GM12878 (cell line): ENCODE data around the gene IGF2R. TPM values are rescaled to one million over a fixed set of nuclear protein-coding genes. Genes with fewer than 3 reads are reported as not detected.

Source experiments
- ATAC-seq: fragments of 200-7000 bp; cut with Tn5 transposase; 3 replicates; pipeline ENCODE4 v1.9.1; 2020; ENCODE audit warnings: mild to moderate bottlenecking, moderate library complexity
- BruUV-seq: library from RNA; stranded (reverse); fragments of 400-500 nt; replicated peaks from 2 replicates; lab custom pipeline; 2021; lab: Mats Ljungman, UMichigan
- CTCF ChIA-PET: fragments of 300-600 bp; sonication (Branson Sonifier 250); formaldehyde crosslinking; extraction: SDS; loops from one replicate; lab custom pipeline; 2021; ENCODE audit warnings: inconsistent platforms; lab: Yijun Ruan, JAX
- POLR2A ChIA-PET: fragments of 350-600 bp; formaldehyde crosslinking; extraction: SDS; loops from one replicate; lab custom pipeline; 2021; ENCODE audit warnings: inconsistent platforms; lab: Charles Lee
- RAD21 ChIA-PET: fragments of 300-600 bp; sonication (Branson Sonifier 250); formaldehyde crosslinking; loops from one replicate; lab custom pipeline; 2023; ENCODE audit warnings: antibody characterized with exemption; ENCODE audit not compliant: unreplicated experiment; lab: Charles Lee
- SMC1A ChIA-PET: fragments of 300-600 bp; sonication (Branson Sonifier 250); formaldehyde crosslinking; loops from one replicate; lab custom pipeline; 2023; ENCODE audit not compliant: unreplicated experiment, uncharacterized antibody; lab: Charles Lee
- DNase-seq: peaks from one replicate; pipeline ENCODE4 v3.0.0-alpha.2; 2011; ENCODE audit warnings: low read depth, low spot score
- FAIRE-seq: peaks from 3 replicates; lab custom pipeline; 2011; peaks lifted over from hg19 to GRCh38; lab: Jason Lieb, UNC
- H2AFZ ChIP-seq: 2 replicates; pipeline ENCODE4 v1.6.0; 2011; ENCODE audit warnings: low read depth, low read length, control low read depth; ENCODE audit not compliant: control insufficient read depth
- H3K27ac ChIP-seq: 2 replicates; pipeline ENCODE4 v1.5.1; 2011; ENCODE audit warnings: control low read depth; ENCODE audit not compliant: control insufficient read depth, insufficient read depth
- H3K27me3 ChIP-seq, 2 experiments: replicated peaks in 1 of 2; 2 replicates each; pipeline versions ENCODE4 v1.6.0 to v1.6.1; 2011; ENCODE audit warnings: low read length in 1 of 2; ENCODE audit not compliant: control insufficient read depth in 2 of 2, insufficient read depth in 2 of 2
- H3K36me3 ChIP-seq, 2 experiments: 2 replicates each; pipeline ENCODE4 v1.5.1; 2011; ENCODE audit warnings: low read length in 1 of 2; ENCODE audit not compliant: control insufficient read depth in 2 of 2, insufficient read depth in 2 of 2
- H3K4me1 ChIP-seq: 2 replicates; pipeline ENCODE4 v1.6.1; 2011; ENCODE audit warnings: mild to moderate bottlenecking, low read length, moderate library complexity, mixed read lengths; ENCODE audit not compliant: control insufficient read depth, insufficient read depth
- H3K4me2 ChIP-seq: 2 replicates; pipeline ENCODE4 v1.6.0; 2011; ENCODE audit warnings: control low read depth; ENCODE audit not compliant: control insufficient read depth, insufficient read depth
- H3K4me3 ChIP-seq: fragments of 200-600 bp; sonication (generic); 2 replicates; pipeline ENCODE4 v1.5.1; 2016
- H3K79me2 ChIP-seq: 2 replicates; pipeline ENCODE4 v1.6.0; 2011; ENCODE audit warnings: low read length; ENCODE audit not compliant: control insufficient read depth, insufficient read depth
- H3K9ac ChIP-seq: 2 replicates; pipeline ENCODE4 v1.8.0; 2011; ENCODE audit warnings: low read length, control low read depth, mixed read lengths; ENCODE audit not compliant: control insufficient read depth, insufficient read depth
- H3K9me3 ChIP-seq: replicated peaks from 3 replicates; pipeline ENCODE4 v1.5.1; 2011; ENCODE audit warnings: mild to moderate bottlenecking, low read length; ENCODE audit not compliant: control insufficient read depth, insufficient read depth
- H4K20me1 ChIP-seq: 2 replicates; pipeline ENCODE4 v1.6.0; 2011; ENCODE audit not compliant: control insufficient read depth, insufficient read depth
- CHD4 ChIP-seq: fragments of 200-600 bp; sonication (generic); IDR thresholded peaks from 2 replicates; pipeline ENCODE4 v1.6.1; 2016; ENCODE audit warnings: mild to moderate bottlenecking
- EP300 ChIP-seq, 2 experiments: fragments of 150-350 bp in 1 of 2; IDR thresholded peaks; 2 replicates each; pipeline ENCODE4 v1.6.1; 2011 to 2012; ENCODE audit warnings: low read depth in 2 of 2, low read length in 2 of 2, borderline replicate concordance in 1 of 2, improper control_type of control experiment in 1 of 2, inconsistent platforms in 1 of 2; ENCODE audit not compliant: control insufficient read depth in 1 of 2
- FOS ChIP-seq: IDR thresholded peaks from 3 replicates; pipeline ENCODE4 v1.6.1; 2011; ENCODE audit warnings: borderline replicate concordance; ENCODE audit not compliant: insufficient read length; ENCODE audit errors: extremely low read depth
- FOXK2 ChIP-seq: fragments of 450-650 bp; IDR thresholded peaks from 2 replicates; pipeline ENCODE4 v1.6.1; 2017; ENCODE audit warnings: mild to moderate bottlenecking, moderate library complexity
- GABPA ChIP-seq: IDR thresholded peaks from 2 replicates; pipeline ENCODE4 v1.6.1; 2014; ENCODE audit warnings: antibody characterized with exemption, low read depth, mild to moderate bottlenecking, inconsistent platforms
- IKZF2 ChIP-seq, 2 experiments: fragments of 450-650 bp; IDR thresholded peaks; 2 replicates each; pipeline ENCODE4 v1.6.1; 2017; ENCODE audit warnings: mild to moderate bottlenecking in 2 of 2, moderate library complexity in 2 of 2
- IRF4 ChIP-seq: IDR thresholded peaks from 2 replicates; pipeline ENCODE4 v1.6.1; 2011; ENCODE audit warnings: low read depth, low read length
- MXI1 ChIP-seq: fragments of 150-350 bp; IDR thresholded peaks from 2 replicates; pipeline ENCODE4 v1.6.1; 2011; ENCODE audit warnings: low read depth, mild to moderate bottlenecking, inconsistent platforms, low read length, improper control_type of control experiment
- NRF1 ChIP-seq: conservative IDR thresholded peaks from 2 replicates; pipeline ENCODE4 v1.6.1; 2011; ENCODE audit warnings: mild to moderate bottlenecking, low read depth, low read length, improper control_type of control experiment
- RAD21 ChIP-seq: IDR thresholded peaks from 2 replicates; pipeline ENCODE4 v1.6.1; 2011; ENCODE audit warnings: mild to moderate bottlenecking, low read depth, low read length, moderate library complexity; ENCODE audit not compliant: insufficient read depth
- TCF3 ChIP-seq: IDR thresholded peaks from 2 replicates; pipeline ENCODE4 v1.6.1; 2012; ENCODE audit warnings: low read depth, mild to moderate bottlenecking, low read length, borderline replicate concordance; ENCODE audit not compliant: insufficient read depth
- WGBS: methylation state at CpG from one replicate; pipeline ENCODE4 v1.1.6; 2016; ENCODE audit warnings: low lambda C conversion rate; ENCODE audit not compliant: insufficient replicate concordance, insufficient coverage; ENCODE audit errors: missing lambda C conversion rate; 5-methylcytosine and 5-hydroxymethylcytosine counted together
- in situ Hi-C: fragments of 300-500 bp; cut with MboI; formaldehyde crosslinking; loops from 9 replicates; pipeline ENCODE4 v1.14.3; 2018; ENCODE audit warnings: mixed read lengths
- intact Hi-C: fragments of 100-400 bp; cut with micrococcal nuclease; formaldehyde crosslinking; loops from one replicate; pipeline ENCODE4 v1.14.2; 2022; ENCODE audit not compliant: unreplicated experiment
- polyA plus RNA-seq, 11 experiments: library from polyadenylated mRNA; depleted of rRNA in 4 of 11; unstranded in 6 of 11; stranded (reverse) in 5 of 11; fragments of >200 nt; fragmentation: Nextera tagmentation in 4 of 11; fragmentation: Illumina TruSeq in 1 of 11; extraction: Ambion mirVana in 4 of 11; extraction: Trizol in 1 of 11; gene quantifications; 1 replicate in 1 of 11; 2 replicates in 10 of 11; pipeline versions ENCODE4 v1.2.1 to v1.2.3, GENCODE V29; 2011 to 2016; ENCODE audit warnings: inconsistent platforms in 2 of 11, missing spikeins in 2 of 11, low read depth in 1 of 11
- total RNA-seq, 4 experiments: library from RNA; depleted of rRNA in 3 of 4; stranded (reverse); fragments of >200 nt in 3 of 4; fragmentation: Illumina TruSeq in 1 of 4; extraction: Trizol in 1 of 4; gene quantifications; 2 replicates each; pipeline versions ENCODE4 v1.2.1 to v1.2.3, GENCODE V29; 2013 to 2021
- TF ChIP-seq, protein P1 (sequence below): fragments of 450-650 bp; IDR thresholded peaks from 2 replicates; pipeline ENCODE4 v1.6.1; 2016; ENCODE audit warnings: mild to moderate bottlenecking
- TF ChIP-seq, protein P2 (sequence below): fragments of 450-650 bp; IDR thresholded peaks from 2 replicates; pipeline ENCODE4 v1.6.1; 2018; ENCODE audit warnings: mild to moderate bottlenecking, low read depth, moderate library complexity; ENCODE audit not compliant: partially characterized antibody
- TF ChIP-seq, protein P3 (sequence below): IDR thresholded peaks from 2 replicates; pipeline ENCODE4 v1.6.1; 2011; ENCODE audit warnings: borderline replicate concordance, low read depth, mild to moderate bottlenecking, moderate library complexity, mixed read lengths, low read length; ENCODE audit not compliant: insufficient read depth; ENCODE audit errors: extremely low read length
- TF ChIP-seq, protein P4 (sequence below): fragments of 150-350 bp; IDR thresholded peaks from 2 replicates; pipeline ENCODE4 v1.6.1; 2014; ENCODE audit warnings: mild to moderate bottlenecking, low read depth, low read length

The IGF2R gene
- total and polyA plus RNA-seq, 10 of the 15 experiments (the other 5 are each of a cell fraction or from before 2014, with no cell fraction given): 1.00 to 40.1 (median 16.8) TPM

DNA sequence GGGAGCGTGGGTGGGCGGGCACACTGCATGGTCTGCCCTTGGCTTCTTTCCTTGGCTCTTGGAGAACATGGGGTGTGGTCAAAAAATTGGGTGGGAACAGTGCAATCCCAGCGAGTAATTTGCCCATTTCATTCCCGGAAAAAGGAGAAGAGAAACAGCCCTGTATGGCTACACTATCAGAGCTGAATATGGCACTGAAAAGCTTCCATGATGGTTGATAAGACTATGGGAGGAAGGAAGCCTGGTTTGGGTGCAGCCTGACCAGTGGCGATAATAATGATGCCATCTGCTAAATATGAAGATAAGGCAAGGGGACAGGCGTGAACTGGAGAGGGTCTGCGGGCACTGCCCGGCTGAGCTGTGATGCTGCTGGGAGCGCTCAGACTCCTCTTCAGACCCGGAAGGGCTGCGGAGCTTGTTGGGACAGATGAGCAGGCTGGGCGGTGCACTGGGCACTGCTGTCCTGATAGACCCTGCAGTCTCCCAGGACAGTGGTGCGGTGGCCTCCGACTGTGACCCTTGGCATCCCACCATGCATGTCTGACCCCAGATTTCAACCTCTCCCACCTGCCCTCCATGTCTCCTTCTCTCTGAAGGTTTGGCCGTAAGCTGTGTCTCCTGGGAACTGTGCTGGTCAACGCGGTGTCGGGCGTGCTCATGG, 162.9 kb downstream of the IGF2R start (continued):
- TF ChIP-seq, protein P1, sequence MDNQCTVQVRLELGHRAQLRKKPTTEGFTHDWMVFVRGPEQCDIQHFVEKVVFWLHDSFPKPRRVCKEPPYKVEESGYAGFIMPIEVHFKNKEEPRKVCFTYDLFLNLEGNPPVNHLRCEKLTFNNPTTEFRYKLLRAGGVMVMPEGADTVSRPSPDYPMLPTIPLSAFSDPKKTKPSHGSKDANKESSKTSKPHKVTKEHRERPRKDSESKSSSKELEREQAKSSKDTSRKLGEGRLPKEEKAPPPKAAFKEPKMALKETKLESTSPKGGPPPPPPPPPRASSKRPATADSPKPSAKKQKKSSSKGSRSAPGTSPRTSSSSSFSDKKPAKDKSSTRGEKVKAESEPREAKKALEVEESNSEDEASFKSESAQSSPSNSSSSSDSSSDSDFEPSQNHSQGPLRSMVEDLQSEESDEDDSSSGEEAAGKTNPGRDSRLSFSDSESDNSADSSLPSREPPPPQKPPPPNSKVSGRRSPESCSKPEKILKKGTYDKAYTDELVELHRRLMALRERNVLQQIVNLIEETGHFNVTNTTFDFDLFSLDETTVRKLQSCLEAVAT: no peak
- TF ChIP-seq, protein P2, sequence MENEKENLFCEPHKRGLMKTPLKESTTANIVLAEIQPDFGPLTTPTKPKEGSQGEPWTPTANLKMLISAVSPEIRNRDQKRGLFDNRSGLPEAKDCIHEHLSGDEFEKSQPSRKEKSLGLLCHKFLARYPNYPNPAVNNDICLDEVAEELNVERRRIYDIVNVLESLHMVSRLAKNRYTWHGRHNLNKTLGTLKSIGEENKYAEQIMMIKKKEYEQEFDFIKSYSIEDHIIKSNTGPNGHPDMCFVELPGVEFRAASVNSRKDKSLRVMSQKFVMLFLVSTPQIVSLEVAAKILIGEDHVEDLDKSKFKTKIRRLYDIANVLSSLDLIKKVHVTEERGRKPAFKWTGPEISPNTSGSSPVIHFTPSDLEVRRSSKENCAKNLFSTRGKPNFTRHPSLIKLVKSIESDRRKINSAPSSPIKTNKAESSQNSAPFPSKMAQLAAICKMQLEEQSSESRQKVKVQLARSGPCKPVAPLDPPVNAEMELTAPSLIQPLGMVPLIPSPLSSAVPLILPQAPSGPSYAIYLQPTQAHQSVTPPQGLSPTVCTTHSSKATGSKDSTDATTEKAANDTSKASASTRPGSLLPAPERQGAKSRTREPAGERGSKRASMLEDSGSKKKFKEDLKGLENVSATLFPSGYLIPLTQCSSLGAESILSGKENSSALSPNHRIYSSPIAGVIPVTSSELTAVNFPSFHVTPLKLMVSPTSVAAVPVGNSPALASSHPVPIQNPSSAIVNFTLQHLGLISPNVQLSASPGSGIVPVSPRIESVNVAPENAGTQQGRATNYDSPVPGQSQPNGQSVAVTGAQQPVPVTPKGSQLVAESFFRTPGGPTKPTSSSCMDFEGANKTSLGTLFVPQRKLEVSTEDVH: no peak
- no peak for TF ChIP-seq FOS
- TF ChIP-seq EP300 (IDR thresholded peaks at IDR 0.05; ENCODE audit: borderline replicate concordance in 1 of 2, control insufficient read depth in 1 of 2, low read depth in 2 of 2, low read length in 2 of 2): no peak

DNA sequence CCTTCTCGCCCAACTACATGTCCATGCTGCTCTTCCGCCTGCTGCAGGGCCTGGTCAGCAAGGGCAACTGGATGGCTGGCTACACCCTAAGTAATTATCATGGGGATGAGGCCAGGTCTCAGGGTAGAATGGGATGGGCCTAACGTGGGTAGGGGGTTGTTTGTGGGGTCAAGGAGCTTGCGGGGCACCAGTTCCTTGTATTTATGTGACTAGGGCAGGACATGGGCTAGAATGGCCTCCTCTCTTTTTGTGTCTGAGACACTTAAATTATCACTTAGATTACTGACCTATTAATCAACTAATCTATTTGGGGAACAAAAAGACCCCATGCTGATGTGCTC, 163.4 kb downstream of the IGF2R start:
- Histone ChIP-seq H4K20me1 (no peaks in the 10 kb centered on the region), H2AFZ (no peak overlapping the region), H3K27me3 (no peaks in the 10 kb centered on the region), H3K36me3 (no peaks in the 10 kb centered on the region), H3K9me3 (no peaks in the 10 kb centered on the region), H3K9ac (no peak overlapping the region), H3K4me1 (no peaks in the 10 kb centered on the region), H3K79me2 (no peaks in the 10 kb centered on the region), H3K4me3 (no peak overlapping the region), H3K27ac (no peak overlapping the region), H3K4me2 (no peak overlapping the region)
- DNase-seq (no peak), ATAC-seq (no peak), FAIRE-seq (no peak)
- WGBS: 61% methylated on average over 4 of the region's 4 CpGs
- BruUV-seq: no TSS peak
- ChIA-PET POLR2A (no interaction called here), CTCF (no interaction called here), RAD21 (interaction anchor here (0.9 kb wide), 1 partner anchor 89 kb away, joined by 3 read pairs; no protein-coding TSS in a partner anchor), SMC1A (no interaction called here)
- intact Hi-C loops (loop anchor here (10.0 kb wide), 1 partner anchor 533 kb away; the partner anchor contains the start of gene LPA), in situ Hi-C loops (no loop called here)
- no peak for TF ChIP-seq GABPA
- no peak for TF ChIP-seq FOXK2
- no peak for TF ChIP-seq MXI1
- no peak for TF ChIP-seq CHD4
- no peak for TF ChIP-seq NRF1
- TF ChIP-seq RAD21: no peak
- no peak for TF ChIP-seq IKZF2 (IDR thresholded peaks at IDR 0.05)
- TF ChIP-seq, protein P3, sequence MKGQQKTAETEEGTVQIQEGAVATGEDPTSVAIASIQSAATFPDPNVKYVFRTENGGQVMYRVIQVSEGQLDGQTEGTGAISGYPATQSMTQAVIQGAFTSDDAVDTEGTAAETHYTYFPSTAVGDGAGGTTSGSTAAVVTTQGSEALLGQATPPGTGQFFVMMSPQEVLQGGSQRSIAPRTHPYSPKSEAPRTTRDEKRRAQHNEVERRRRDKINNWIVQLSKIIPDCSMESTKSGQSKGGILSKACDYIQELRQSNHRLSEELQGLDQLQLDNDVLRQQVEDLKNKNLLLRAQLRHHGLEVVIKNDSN: no peak
- no peak for TF ChIP-seq IRF4
- no peak for TF ChIP-seq TCF3
- TF ChIP-seq, protein P4, sequence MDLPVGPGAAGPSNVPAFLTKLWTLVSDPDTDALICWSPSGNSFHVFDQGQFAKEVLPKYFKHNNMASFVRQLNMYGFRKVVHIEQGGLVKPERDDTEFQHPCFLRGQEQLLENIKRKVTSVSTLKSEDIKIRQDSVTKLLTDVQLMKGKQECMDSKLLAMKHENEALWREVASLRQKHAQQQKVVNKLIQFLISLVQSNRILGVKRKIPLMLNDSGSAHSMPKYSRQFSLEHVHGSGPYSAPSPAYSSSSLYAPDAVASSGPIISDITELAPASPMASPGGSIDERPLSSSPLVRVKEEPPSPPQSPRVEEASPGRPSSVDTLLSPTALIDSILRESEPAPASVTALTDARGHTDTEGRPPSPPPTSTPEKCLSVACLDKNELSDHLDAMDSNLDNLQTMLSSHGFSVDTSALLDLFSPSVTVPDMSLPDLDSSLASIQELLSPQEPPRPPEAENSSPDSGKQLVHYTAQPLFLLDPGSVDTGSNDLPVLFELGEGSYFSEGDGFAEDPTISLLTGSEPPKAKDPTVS: no peak
